ENCODE results near the gene NHS. TPM values are rescaled to one million over a fixed set of nuclear protein-coding genes. Genes with fewer than 3 reads are reported as not detected.

NHS gene
- total RNA-seq, 1 experiment from 2014 or later, result 2.2 TPM

DNA sequence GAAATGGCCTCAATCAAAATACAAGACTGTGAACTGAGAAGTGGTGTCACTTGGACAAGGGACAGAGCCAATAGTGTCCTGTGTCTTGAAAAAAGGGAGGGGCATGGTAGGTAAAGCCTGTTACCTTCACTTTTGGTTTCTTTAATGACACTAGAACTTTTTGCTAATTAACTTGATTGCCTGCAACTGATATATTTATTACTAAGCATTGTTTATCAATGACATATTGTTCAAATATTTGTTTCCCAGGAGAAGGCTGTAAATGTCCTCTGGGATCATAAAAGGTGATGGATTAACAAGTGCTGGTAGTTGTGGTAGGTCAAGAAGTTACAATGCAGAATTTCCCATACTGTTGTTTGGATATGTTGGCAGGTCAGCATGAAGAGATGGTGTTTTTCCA, 268.5 kb downstream of the NHS start:
- Mint-ChIP-seq H3K4me3 (ENCODE audit: unreplicated experiment) (no peak overlapping the region), H3K9me3 (ENCODE audit: unreplicated experiment) (no peaks in the 10 kb centered on the region), H3K36me3 (ENCODE audit: insufficient read depth, unreplicated experiment) (no peaks in the 10 kb centered on the region), H3K4me1 (ENCODE audit: low read depth, unreplicated experiment) (no peaks in the 10 kb centered on the region), H3K27ac (ENCODE audit: unreplicated experiment) (no peak overlapping the region), H3K27me3 (ENCODE audit: insufficient read depth, unreplicated experiment) (no peaks in the 10 kb centered on the region)
- POLR2A ChIA-PET, result no interaction called here
- CTCF ChIA-PET, result no interaction called here
- TF ChIP-seq, protein P1, sequence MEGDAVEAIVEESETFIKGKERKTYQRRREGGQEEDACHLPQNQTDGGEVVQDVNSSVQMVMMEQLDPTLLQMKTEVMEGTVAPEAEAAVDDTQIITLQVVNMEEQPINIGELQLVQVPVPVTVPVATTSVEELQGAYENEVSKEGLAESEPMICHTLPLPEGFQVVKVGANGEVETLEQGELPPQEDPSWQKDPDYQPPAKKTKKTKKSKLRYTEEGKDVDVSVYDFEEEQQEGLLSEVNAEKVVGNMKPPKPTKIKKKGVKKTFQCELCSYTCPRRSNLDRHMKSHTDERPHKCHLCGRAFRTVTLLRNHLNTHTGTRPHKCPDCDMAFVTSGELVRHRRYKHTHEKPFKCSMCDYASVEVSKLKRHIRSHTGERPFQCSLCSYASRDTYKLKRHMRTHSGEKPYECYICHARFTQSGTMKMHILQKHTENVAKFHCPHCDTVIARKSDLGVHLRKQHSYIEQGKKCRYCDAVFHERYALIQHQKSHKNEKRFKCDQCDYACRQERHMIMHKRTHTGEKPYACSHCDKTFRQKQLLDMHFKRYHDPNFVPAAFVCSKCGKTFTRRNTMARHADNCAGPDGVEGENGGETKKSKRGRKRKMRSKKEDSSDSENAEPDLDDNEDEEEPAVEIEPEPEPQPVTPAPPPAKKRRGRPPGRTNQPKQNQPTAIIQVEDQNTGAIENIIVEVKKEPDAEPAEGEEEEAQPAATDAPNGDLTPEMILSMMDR (IDR thresholded peaks at IDR 0.05; ENCODE audit: insufficient read depth in 1 of 2, low read depth in 1 of 2, low read length in 1 of 2, severe bottlenecking in 1 of 2, unreplicated experiment in 1 of 2), result no peak
- Histone ChIP-seq H3K27me3 (replicated peaks; ENCODE audit: control insufficient read depth, insufficient read depth, low read length) (no peaks in the 10 kb centered on the region), H3K36me3 (ENCODE audit: control insufficient read depth, insufficient read depth, low read length) (no peaks in the 10 kb centered on the region), H3K4me3 (ENCODE audit: low read depth, low read length) (no peak overlapping the region), H3K9me3 (no peaks in the 10 kb centered on the region), H3K4me1 (no peaks in the 10 kb centered on the region)
- BruUV-seq (replicated peaks), result no TSS peak
- intact Hi-C loops (cut with micrococcal nuclease; ENCODE audit: unreplicated experiment), result no loop called here
- DNase-seq, result no peak

DNA sequence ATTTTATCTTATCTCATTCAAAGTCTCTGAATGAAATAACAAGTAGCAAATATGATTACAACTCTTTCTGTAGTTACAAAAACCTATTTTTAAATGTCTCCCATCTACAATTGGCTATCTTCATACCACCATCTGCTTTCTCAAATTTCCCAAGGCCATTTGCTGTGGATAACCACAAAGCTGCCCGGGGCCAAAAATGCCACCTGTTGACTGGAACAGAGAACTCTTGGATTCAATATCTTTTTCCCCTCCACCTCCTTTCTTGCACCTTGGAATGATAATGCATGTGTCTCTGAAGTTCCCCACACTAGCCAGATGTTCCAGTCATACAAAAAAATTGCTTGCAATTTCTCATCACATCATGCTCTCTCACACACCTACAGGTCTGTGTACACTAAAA, 269.0 kb downstream of the NHS start:
- intact Hi-C loops (cut with micrococcal nuclease; ENCODE audit: unreplicated experiment), result no loop called here
- Histone ChIP-seq H3K4me3 (ENCODE audit: low read depth, low read length) (no peak overlapping the region), H3K27me3 (replicated peaks; ENCODE audit: control insufficient read depth, insufficient read depth, low read length) (no peaks in the 10 kb centered on the region), H3K9me3 (no peaks in the 10 kb centered on the region), H3K36me3 (ENCODE audit: control insufficient read depth, insufficient read depth, low read length) (no peaks in the 10 kb centered on the region), H3K4me1 (no peaks in the 10 kb centered on the region)
- CTCF ChIA-PET, result no interaction called here
- Mint-ChIP-seq H3K27ac (ENCODE audit: unreplicated experiment) (no peak overlapping the region), H3K4me1 (ENCODE audit: low read depth, unreplicated experiment) (no peaks in the 10 kb centered on the region), H3K27me3 (ENCODE audit: insufficient read depth, unreplicated experiment) (no peaks in the 10 kb centered on the region), H3K9me3 (ENCODE audit: unreplicated experiment) (no peaks in the 10 kb centered on the region), H3K36me3 (ENCODE audit: insufficient read depth, unreplicated experiment) (no peaks in the 10 kb centered on the region), H3K4me3 (ENCODE audit: unreplicated experiment) (no peak overlapping the region)
- TF ChIP-seq, protein P1 (IDR thresholded peaks at IDR 0.05; ENCODE audit: insufficient read depth in 1 of 2, low read depth in 1 of 2, low read length in 1 of 2, severe bottlenecking in 1 of 2, unreplicated experiment in 1 of 2), result no peak
- no TSS peak for BruUV-seq (replicated peaks)
- DNase-seq, result no peak
- POLR2A ChIA-PET, result no interaction called here

DNA sequence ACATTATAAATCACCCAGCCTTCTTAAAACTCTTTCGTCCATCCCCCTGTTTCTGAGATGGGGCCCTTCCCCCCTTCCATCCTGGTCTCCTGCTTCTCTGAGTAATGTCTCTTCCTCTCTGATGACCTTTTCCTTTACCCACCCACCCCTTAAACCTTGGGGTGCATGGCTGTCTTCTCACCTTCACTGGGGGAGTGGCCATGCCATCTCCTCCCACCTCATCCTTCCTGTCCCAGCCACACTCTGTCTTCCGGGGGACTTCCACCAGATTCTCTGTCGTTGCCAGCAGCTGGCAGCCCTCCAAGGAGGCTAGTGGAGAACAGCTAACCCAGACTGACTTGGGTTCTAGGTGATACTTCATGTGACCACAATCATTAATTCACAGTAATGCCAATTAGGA, 279.1 kb downstream of the NHS start:
- H3K36me3 ChIP-seq (ENCODE audit: control insufficient read depth, insufficient read depth, low read length), result no peaks in the 10 kb centered on the region
- Mint-ChIP-seq H3K4me1 (ENCODE audit: low read depth, unreplicated experiment) (no peaks in the 10 kb centered on the region), H3K27me3 (ENCODE audit: insufficient read depth, unreplicated experiment) (no peaks in the 10 kb centered on the region), H3K4me3 (ENCODE audit: unreplicated experiment) (no peak overlapping the region), H3K9me3 (ENCODE audit: unreplicated experiment) (no peaks in the 10 kb centered on the region), H3K36me3 (ENCODE audit: insufficient read depth, unreplicated experiment) (no peaks in the 10 kb centered on the region), H3K27ac (ENCODE audit: unreplicated experiment) (no peak overlapping the region)
- no peak for DNase-seq
- H3K27me3 ChIP-seq (replicated peaks; ENCODE audit: control insufficient read depth, insufficient read depth, low read length), result no peaks in the 10 kb centered on the region
- TF ChIP-seq, protein P1 (IDR thresholded peaks at IDR 0.05; ENCODE audit: insufficient read depth in 1 of 2, low read depth in 1 of 2, low read length in 1 of 2, severe bottlenecking in 1 of 2, unreplicated experiment in 1 of 2), result no peak
- ChIA-PET CTCF (no interaction called here), POLR2A (no interaction called here)
- H3K4me1 ChIP-seq, result no peaks in the 10 kb centered on the region
- BruUV-seq (replicated peaks), result no TSS peak
- H3K4me3 ChIP-seq (ENCODE audit: low read depth, low read length), result no peak overlapping the region
- no peaks in the 10 kb centered on the region for H3K9me3 ChIP-seq
- intact Hi-C loops (cut with micrococcal nuclease; ENCODE audit: unreplicated experiment), result no loop called here

All from Caco-2 (cell line).